ENCODE measurements around the gene NUDT1.

GRCh38 chr7:2214636-2215035 lies 27.4 kb upstream of the NUDT1 start:
- TF ChIP-seq CTCF (conservative IDR thresholded peaks at IDR 0.05 in 1 of 2, IDR thresholded peaks at IDR 0.05 in 1 of 2; ENCODE audit: extremely low read depth in 1 of 2, insufficient read depth in 1 of 2, low read depth in 1 of 2, low read length in 2 of 2) (no peak), EZH2 (IDR thresholded peaks at IDR 0.05; ENCODE audit: borderline replicate concordance, low read length) (no peak)

All from mammary epithelial cell (primary cell).